H9 (cell line): Measurements from ENCODE around the gene COL18A1. TPM values are rescaled to one million over a fixed set of nuclear protein-coding genes. Genes with fewer than 3 reads are reported as not detected.

Experiments used
- DNase-seq: peaks from one replicate; pipeline ENCODE4 v3.0.0-alpha.2; 2017
- H2AFZ ChIP-seq: one replicate; pipeline ENCODE4 v1.6.1; 2013; ENCODE audit warnings: mild to moderate bottlenecking, low read length, control low read depth, moderate library complexity
- H2AK5ac ChIP-seq: 2 replicates; pipeline ENCODE4 v1.6.1; 2013; ENCODE audit warnings: low read length, control low read depth, mixed read lengths; ENCODE audit not compliant: insufficient read length
- H2BK120ac ChIP-seq: one replicate; pipeline ENCODE4 v1.6.1; 2013; ENCODE audit warnings: low read depth, mild to moderate bottlenecking, low read length, control low read depth, inconsistent platforms; ENCODE audit not compliant: poor library complexity, severe bottlenecking
- H2BK12ac ChIP-seq: 2 replicates; pipeline ENCODE4 v1.6.1; 2013; ENCODE audit warnings: low read length, control low read depth, mixed read lengths, low read depth; ENCODE audit not compliant: insufficient read length
- H2BK15ac ChIP-seq: 2 replicates; pipeline ENCODE4 v1.6.1; 2013; ENCODE audit warnings: low read depth, low read length, control low read depth
- H2BK20ac ChIP-seq: one replicate; pipeline ENCODE4 v1.6.1; 2013; ENCODE audit warnings: low read depth, mild to moderate bottlenecking, low read length, control low read depth, inconsistent platforms; ENCODE audit not compliant: poor library complexity, severe bottlenecking
- H2BK5ac ChIP-seq: 2 replicates; pipeline ENCODE4 v1.6.1; 2013; ENCODE audit warnings: low read length, control low read depth, mixed read lengths; ENCODE audit not compliant: insufficient read length
- H3K14ac ChIP-seq: 2 replicates; pipeline ENCODE4 v1.6.1; 2013; ENCODE audit warnings: low read length, control low read depth; ENCODE audit not compliant: insufficient read depth
- H3K18ac ChIP-seq: 2 replicates; pipeline ENCODE4 v1.6.1; 2013; ENCODE audit warnings: low read depth, mild to moderate bottlenecking, mixed read lengths, low read length, control low read depth; ENCODE audit not compliant: insufficient read length
- H3K23ac ChIP-seq: 2 replicates; pipeline ENCODE4 v1.6.1; 2013; ENCODE audit warnings: low read length, control low read depth, mixed read lengths, low read depth; ENCODE audit not compliant: insufficient read length
- H3K23me2 ChIP-seq: 2 replicates; pipeline ENCODE4 v1.6.1; 2013; ENCODE audit warnings: low read depth, mild to moderate bottlenecking, mixed read lengths, low read length, control low read depth; ENCODE audit not compliant: insufficient read length, poor library complexity, severe bottlenecking
- H3K27ac ChIP-seq: 2 replicates; pipeline ENCODE4 v1.5.1; 2013; ENCODE audit warnings: low read length, control low read depth, mixed read lengths, low read depth; ENCODE audit not compliant: insufficient read length
- H3K27me3 ChIP-seq: 2 replicates; pipeline ENCODE4 v1.6.1; 2013; ENCODE audit warnings: low read length, control low read depth, inconsistent platforms; ENCODE audit not compliant: insufficient read depth
- H3K4ac ChIP-seq: 2 replicates; pipeline ENCODE4 v1.6.1; 2013; ENCODE audit warnings: low read depth, mild to moderate bottlenecking, control low read depth, inconsistent platforms, low read length, moderate library complexity
- H3K4me1 ChIP-seq: 2 replicates; pipeline ENCODE4 v1.6.1; 2013; ENCODE audit warnings: low read length, control low read depth, inconsistent platforms; ENCODE audit not compliant: insufficient read depth
- H3K4me2 ChIP-seq: 2 replicates; pipeline ENCODE4 v1.6.1; 2013; ENCODE audit warnings: low read length, control low read depth, mixed read lengths; ENCODE audit not compliant: insufficient read length, insufficient read depth
- H3K56ac ChIP-seq: 2 replicates; pipeline ENCODE4 v1.6.1; 2013; ENCODE audit warnings: low read depth, mild to moderate bottlenecking, mixed read lengths, low read length, control low read depth; ENCODE audit not compliant: insufficient read length
- H3K79me1 ChIP-seq: 2 replicates; pipeline ENCODE4 v1.6.1; 2013; ENCODE audit warnings: low read depth, mild to moderate bottlenecking, moderate library complexity, low read length, control low read depth, inconsistent platforms; ENCODE audit not compliant: insufficient read depth, poor library complexity, severe bottlenecking
- H3K79me2 ChIP-seq: 2 replicates; pipeline ENCODE4 v1.6.1; 2013; ENCODE audit warnings: low read length, control low read depth, inconsistent platforms; ENCODE audit not compliant: insufficient read depth
- H3K9ac ChIP-seq: 2 replicates; pipeline ENCODE4 v1.6.1; 2013; ENCODE audit warnings: low read length, control low read depth, mixed read lengths; ENCODE audit not compliant: insufficient read length; ENCODE audit errors: extremely low read depth
- H3K9me3 ChIP-seq: one replicate; pipeline ENCODE4 v1.6.1; 2013; ENCODE audit warnings: low read depth, low read length, inconsistent platforms; ENCODE audit not compliant: control insufficient read depth
- H3T11ph ChIP-seq: one replicate; pipeline ENCODE4 v1.6.1; 2013; ENCODE audit warnings: mild to moderate bottlenecking, low read length, control low read depth, inconsistent platforms
- H4K20me1 ChIP-seq: one replicate; pipeline ENCODE4 v1.6.1; 2013; ENCODE audit not compliant: control insufficient read depth, insufficient read length, insufficient read depth
- H4K5ac ChIP-seq: 2 replicates; pipeline ENCODE4 v1.6.1; 2013; ENCODE audit warnings: low read depth, mild to moderate bottlenecking, mixed read lengths, low read length, control low read depth; ENCODE audit not compliant: insufficient read length
- H4K8ac ChIP-seq: replicated peaks from 2 replicates; pipeline ENCODE4 v1.6.1; 2013; ENCODE audit warnings: low read length, control low read depth, mixed read lengths, low read depth; ENCODE audit not compliant: insufficient read length
- H4K91ac ChIP-seq: 2 replicates; pipeline ENCODE4 v1.6.1; 2013; ENCODE audit warnings: low read depth, mild to moderate bottlenecking, moderate library complexity, mixed read lengths, low read length, control low read depth; ENCODE audit not compliant: insufficient read length
- H3K27ac Mint-ChIP-seq, 3 experiments: 2 replicates in 2 of 3; 3 replicates in 1 of 3; pipeline ENCODE4 v1.8.0; 2020 to 2021; ENCODE audit warnings: mixed read lengths in 3 of 3, mild to moderate bottlenecking in 1 of 3, moderate library complexity in 1 of 3
- H3K27me3 Mint-ChIP-seq: 2 replicates; pipeline ENCODE4 v1.8.0; 2021; ENCODE audit warnings: low read depth, mild to moderate bottlenecking, moderate library complexity, mixed read lengths
- H3K36me3 Mint-ChIP-seq, 3 experiments: 2 replicates in 2 of 3; 3 replicates in 1 of 3; pipeline ENCODE4 v1.8.0; 2020 to 2021; ENCODE audit warnings: low read depth in 3 of 3, mixed read lengths in 3 of 3; ENCODE audit not compliant: insufficient read depth in 1 of 3
- H3K4me1 Mint-ChIP-seq, 2 experiments: 2 replicates each; pipeline ENCODE4 v1.8.0; 2020; ENCODE audit warnings: mixed read lengths in 2 of 2
- H3K4me3 Mint-ChIP-seq, 2 experiments: 2 replicates in 1 of 2; 3 replicates in 1 of 2; pipeline ENCODE4 v1.8.0; 2020 to 2021; ENCODE audit warnings: mild to moderate bottlenecking in 2 of 2, mixed read lengths in 2 of 2, moderate library complexity in 1 of 2
- H3K9me3 Mint-ChIP-seq, 2 experiments: 2 replicates in 1 of 2; 3 replicates in 1 of 2; pipeline ENCODE4 v1.8.0; 2020; ENCODE audit warnings: mild to moderate bottlenecking in 2 of 2, mixed read lengths in 2 of 2, moderate library complexity in 1 of 2
- CTCF ChIP-seq: fragments of 200-600 bp; sonication (generic); conservative IDR thresholded peaks from 3 replicates; pipeline ENCODE4 v1.8.0; 2021; ENCODE audit warnings: antibody characterized with exemption, mild to moderate bottlenecking
- WGBS: extraction: QIAGEN DNeasy Blood & Tissue Kit; methylation state at CpG from one replicate; pipeline ENCODE4 v1.1.7; 2013; ENCODE audit warnings: missing lambda C conversion rate, low lambda C conversion rate, mixed read lengths; ENCODE audit not compliant: insufficient read length; ENCODE audit errors: extremely low coverage; 5-methylcytosine and 5-hydroxymethylcytosine counted together
- total RNA-seq: library from RNA; stranded (reverse); gene quantifications from 2 replicates; pipeline ENCODE4 v1.2.1, GENCODE V29; 2021

The COL18A1 gene
- total RNA-seq, 1 experiment from 2014 or later, result 232 TPM

GRCh38 chr21:45492765-45493164 is 87.8 kb downstream of the COL18A1 start:
- no peaks in the 10 kb centered on the region for H3K9me3 ChIP-seq
- Mint-ChIP-seq H3K9me3 (no peaks in the 10 kb centered on the region), H3K27me3 (no peaks in the 10 kb centered on the region), H3K4me1 (peaks cover 10 to 12% of the 10 kb centered on the region in 2 experiments), H3K4me3 (no peak overlapping the region), H3K36me3 (peaks cover 18 to 52% (median 40%) of the 10 kb centered on the region in 3 experiments; a peak in 6 of 7 replicates), H3K27ac (no peak overlapping the region)
- H4K5ac ChIP-seq, result no peak overlapping the region
- H3K4me2 ChIP-seq, result no peak overlapping the region
- H3K9ac ChIP-seq, result no peak overlapping the region
- peaks cover 4% of the 10 kb centered on the region for H4K20me1 ChIP-seq
- H3T11ph ChIP-seq, result no peak overlapping the region
- no peak overlapping the region for H4K8ac ChIP-seq
- no peak overlapping the region for H4K91ac ChIP-seq
- DNase-seq, result no peak
- no CpG with 5 or more reads among the region's 20 CpGs for WGBS
- H2AK5ac ChIP-seq, result no peak overlapping the region
- no peak overlapping the region for H3K56ac ChIP-seq
- H2BK15ac ChIP-seq, result no peak overlapping the region
- no peak overlapping the region for H2AFZ ChIP-seq
- H2BK5ac ChIP-seq, result no peak overlapping the region
- no peak overlapping the region for H3K18ac ChIP-seq
- no peaks in the 10 kb centered on the region for H3K4me1 ChIP-seq
- H3K4ac ChIP-seq, result no peak overlapping the region
- no peak for TF ChIP-seq CTCF
- H2BK20ac ChIP-seq, result no peak overlapping the region
- H3K79me1 ChIP-seq, result no peaks in the 10 kb centered on the region
- H3K23ac ChIP-seq, result no peak overlapping the region
- H3K79me2 ChIP-seq, result no peaks in the 10 kb centered on the region
- H3K27ac ChIP-seq, result no peak overlapping the region
- no peaks in the 10 kb centered on the region for H3K27me3 ChIP-seq
- H3K14ac ChIP-seq, result no peak overlapping the region
- no peaks in the 10 kb centered on the region for H3K23me2 ChIP-seq
- H2BK12ac ChIP-seq, result no peak overlapping the region
- H2BK120ac ChIP-seq, result no peak overlapping the region
